ENCODE data around the gene SLC25A47.

DNA sequence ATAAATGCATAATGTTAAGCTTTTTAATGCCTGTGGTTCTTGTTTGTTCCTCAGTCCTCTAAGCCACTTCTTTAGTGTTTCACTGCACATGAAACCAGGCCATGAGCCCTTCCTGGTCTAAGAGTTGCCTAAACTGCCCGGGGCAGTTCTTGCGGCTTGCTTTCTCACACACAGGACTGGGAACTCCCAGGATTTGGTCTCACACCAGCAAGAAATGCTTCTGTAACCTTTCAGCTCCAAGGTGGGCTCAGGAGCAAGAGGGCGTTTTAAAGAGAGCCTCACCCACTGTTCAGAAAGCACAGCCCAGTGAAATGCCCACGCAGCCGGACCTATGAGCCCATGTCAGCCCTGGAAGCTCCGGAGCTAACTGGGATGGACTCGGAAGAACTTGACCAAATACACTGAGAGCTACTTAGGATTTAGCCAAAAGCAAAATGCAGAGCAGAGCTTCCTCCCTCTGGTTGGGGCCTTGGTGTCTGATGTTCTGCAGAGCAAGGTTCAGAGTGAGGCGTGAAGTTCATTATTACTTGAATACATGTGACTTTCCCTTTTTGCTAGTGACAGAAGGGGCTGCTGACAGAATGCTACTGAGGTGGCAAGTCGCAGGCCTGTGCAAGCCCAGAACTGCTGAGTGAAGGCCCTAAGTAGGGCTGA is 40.2 kb upstream of the SLC25A47 start:
- TF ChIP-seq CTCF (IDR thresholded peaks at IDR 0.05) (no peak), POLR2A (IDR thresholded peaks at IDR 0.05) (no peak)

Measured in Peyer's patch (tissue), 4 donors.